Neuronal stem cell (in vitro differentiated cells): ENCODE measurements around the gene TDP1.
A peak's percentile ranks its signal among the peaks of the same experiment; 100 is the strongest.

Experiments
- DNase-seq: peaks from one replicate; pipeline ENCODE4 v3.0.0-alpha.2; 2013; ENCODE audit warnings: low spot score
- H2AFZ ChIP-seq: one replicate; pipeline ENCODE4 v1.6.1; 2013; ENCODE audit warnings: mild to moderate bottlenecking, low read length, inconsistent platforms
- H2AK5ac ChIP-seq: 2 replicates; pipeline ENCODE4 v1.6.1; 2013; ENCODE audit warnings: low read depth, mild to moderate bottlenecking, inconsistent platforms, low read length, moderate library complexity, mixed read lengths
- H2BK120ac ChIP-seq: 2 replicates; pipeline ENCODE4 v1.6.1; 2013; ENCODE audit warnings: low read depth, mild to moderate bottlenecking, inconsistent platforms, low read length, moderate library complexity, mixed read lengths
- H2BK12ac ChIP-seq: one replicate; pipeline ENCODE4 v1.6.1; 2013; ENCODE audit warnings: low read length, inconsistent platforms
- H2BK15ac ChIP-seq: 2 replicates; pipeline ENCODE4 v1.6.1; 2013; ENCODE audit warnings: mild to moderate bottlenecking, low read length, inconsistent platforms, mixed read lengths
- H2BK5ac ChIP-seq: one replicate; pipeline ENCODE4 v1.6.1; 2013; ENCODE audit warnings: inconsistent platforms, mild to moderate bottlenecking, low read length, moderate library complexity
- H3K14ac ChIP-seq: one replicate; pipeline ENCODE4 v1.6.1; 2013; ENCODE audit warnings: low read length, inconsistent platforms
- H3K18ac ChIP-seq: 2 replicates; pipeline ENCODE4 v1.6.1; 2013; ENCODE audit warnings: low read length, inconsistent platforms
- H3K23ac ChIP-seq: 2 replicates; pipeline ENCODE4 v1.6.1; 2013; ENCODE audit warnings: low read depth, mild to moderate bottlenecking, mixed read lengths, low read length, inconsistent platforms; ENCODE audit not compliant: poor library complexity
- H3K27ac ChIP-seq: replicated peaks from 3 replicates; pipeline ENCODE4 v1.5.1; 2013; ENCODE audit warnings: low read length, inconsistent platforms
- H3K27me3 ChIP-seq, 3 experiments: 2 replicates each; pipeline ENCODE4 v1.6.1; 2013; ENCODE audit warnings: low read length in 3 of 3, mild to moderate bottlenecking in 2 of 3, inconsistent platforms in 1 of 3, low read depth in 1 of 3, mixed read lengths in 1 of 3, moderate library complexity in 1 of 3; ENCODE audit not compliant: control insufficient read depth in 3 of 3, insufficient read depth in 3 of 3
- H3K36me3 ChIP-seq, 2 donors: replicated peaks in 1 of 2; 2 replicates each; pipeline ENCODE4 v1.6.1; 2013; ENCODE audit warnings: low read length in 2 of 2; ENCODE audit not compliant: control insufficient read depth in 2 of 2, insufficient read depth in 2 of 2
- H3K4ac ChIP-seq: 2 replicates; pipeline ENCODE4 v1.6.1; 2013; ENCODE audit warnings: inconsistent platforms, mild to moderate bottlenecking, low read length, moderate library complexity
- H3K4me1 ChIP-seq, 2 donors: 1 replicate in 1 of 2; 2 replicates in 1 of 2; pipeline ENCODE4 v1.6.1; 2013; ENCODE audit warnings: low read length in 2 of 2, low read depth in 1 of 2; ENCODE audit not compliant: control insufficient read depth in 2 of 2, insufficient read depth in 1 of 2
- H3K4me2 ChIP-seq: one replicate; pipeline ENCODE4 v1.6.1; 2013; ENCODE audit warnings: mild to moderate bottlenecking, low read length, inconsistent platforms; ENCODE audit not compliant: insufficient read depth, poor library complexity, severe bottlenecking
- H3K4me3 ChIP-seq, 2 donors: 2 replicates each; pipeline ENCODE4 v1.5.1; 2013; ENCODE audit warnings: low read length in 2 of 2, mild to moderate bottlenecking in 2 of 2, inconsistent platforms in 1 of 2, moderate library complexity in 1 of 2
- H3K79me1 ChIP-seq: one replicate; pipeline ENCODE4 v1.6.1; 2013; ENCODE audit warnings: low read depth, mild to moderate bottlenecking, inconsistent platforms, low read length, moderate library complexity
- H3K9ac ChIP-seq: one replicate; pipeline ENCODE4 v1.6.1; 2013; ENCODE audit warnings: mild to moderate bottlenecking, low read depth, low read length, inconsistent platforms; ENCODE audit not compliant: poor library complexity
- H3K9me3 ChIP-seq, 2 donors: replicated peaks in 1 of 2; 2 replicates each; pipeline versions ENCODE3 to v1.6.1; 2013; ENCODE audit warnings: low read length in 2 of 2, mild to moderate bottlenecking in 2 of 2, inconsistent platforms in 1 of 2, low read depth in 1 of 2, mixed read lengths in 1 of 2, moderate library complexity in 1 of 2; ENCODE audit not compliant: control insufficient read depth in 2 of 2, insufficient read depth in 1 of 2
- H4K8ac ChIP-seq: one replicate; pipeline ENCODE4 v1.6.1; 2013; ENCODE audit warnings: low read depth, mild to moderate bottlenecking, inconsistent platforms, low read length, moderate library complexity
- H4K91ac ChIP-seq: one replicate; pipeline ENCODE4 v1.6.1; 2013; ENCODE audit warnings: low read length, low read depth, mild to moderate bottlenecking, inconsistent platforms; ENCODE audit not compliant: poor library complexity
- WGBS, 2 donors: extraction: QIAGEN DNeasy Blood & Tissue Kit; methylation state at CpG; one replicate each; pipeline ENCODE4 v1.1.7; 2013; ENCODE audit warnings: missing lambda C conversion rate in 2 of 2, mixed read lengths in 1 of 2; ENCODE audit not compliant: insufficient read length in 2 of 2, insufficient replicate concordance in 1 of 2; ENCODE audit errors: extremely low coverage in 2 of 2; 5-methylcytosine and 5-hydroxymethylcytosine counted together

Gene TDP1

GRCh38 chr14:89909586-89909985, 46.1 kb upstream of the TDP1 start:
- H3K14ac ChIP-seq: no peak overlapping the region
- H3K27me3 ChIP-seq: no peaks in the 10 kb centered on the region
- H3K4me2 ChIP-seq: no peak overlapping the region
- H3K23ac ChIP-seq: no peak overlapping the region
- H2AFZ ChIP-seq: no peak overlapping the region
- no peak overlapping the region for H3K4me3 ChIP-seq
- no peak overlapping the region for H2BK5ac ChIP-seq
- no CpG with 5 or more reads among the region's 9 CpGs for WGBS, 2 donors
- no peak overlapping the region for H2BK15ac ChIP-seq
- no peak overlapping the region for H4K91ac ChIP-seq
- no peaks in the 10 kb centered on the region for H3K36me3 ChIP-seq
- no peak overlapping the region for H3K4ac ChIP-seq
- H2BK120ac ChIP-seq: no peak overlapping the region
- H2AK5ac ChIP-seq: no peak overlapping the region
- no peak overlapping the region for H3K27ac ChIP-seq
- no peaks in the 10 kb centered on the region for H3K9me3 ChIP-seq
- no peak overlapping the region for H2BK12ac ChIP-seq
- no peak overlapping the region for H3K18ac ChIP-seq
- no peaks in the 10 kb centered on the region for H3K79me1 ChIP-seq
- H3K4me1 ChIP-seq: peaks cover 7 to 27% of the 10 kb centered on the region in 2 donors
- DNase-seq: no peak
- no peak overlapping the region for H3K9ac ChIP-seq
- no peak overlapping the region for H4K8ac ChIP-seq

- Histone ChIP-seq H4K8ac (no peak overlapping the region), H3K14ac (no peak overlapping the region), H3K4me2 (no peak overlapping the region), H3K27me3 (no peaks in the 10 kb centered on the region), H3K27ac (no peak overlapping the region), H3K79me1 (no peaks in the 10 kb centered on the region), H2BK15ac (no peak overlapping the region), H2BK5ac (no peak overlapping the region), H3K23ac (no peak overlapping the region), H3K9ac (no peak overlapping the region), H4K91ac (no peak overlapping the region), H2AFZ (peak overlapping the region; percentile 71), H3K4me3 (no peak overlapping the region), H3K4ac (no peak overlapping the region), H3K36me3 (no peaks in the 10 kb centered on the region), H3K18ac (no peak overlapping the region), H3K9me3 (no peaks in the 10 kb centered on the region), H2BK12ac (no peak overlapping the region), H2AK5ac (no peak overlapping the region), H3K4me1 (peaks cover 7 to 30% of the 10 kb centered on the region in 2 donors), H2BK120ac (no peak overlapping the region)
- WGBS, 2 donors: no CpG with 5 or more reads among the region's 5 CpGs
- DNase-seq: no peak
Observed at GRCh38 chr14:89910691-89911009, 45.1 kb upstream of the TDP1 start.

- H2BK5ac ChIP-seq: no peak overlapping the region
- H2BK120ac ChIP-seq: no peak overlapping the region
- peak; percentile 12 for DNase-seq
- H3K18ac ChIP-seq: no peak overlapping the region
- H3K27me3 ChIP-seq: no peaks in the 10 kb centered on the region
- no peak overlapping the region for H3K4me3 ChIP-seq
- no CpG with 5 or more reads among the region's 11 CpGs for WGBS, 2 donors
- H3K36me3 ChIP-seq: no peaks in the 10 kb centered on the region
- no peak overlapping the region for H3K23ac ChIP-seq
- no peak overlapping the region for H3K4me2 ChIP-seq
- no peak overlapping the region for H2BK15ac ChIP-seq
- H3K27ac ChIP-seq: no peak overlapping the region
- H3K9me3 ChIP-seq: no peaks in the 10 kb centered on the region
- H3K9ac ChIP-seq: no peak overlapping the region
- H3K79me1 ChIP-seq: no peaks in the 10 kb centered on the region
- no peak overlapping the region for H2BK12ac ChIP-seq
- no peak overlapping the region for H3K4ac ChIP-seq
- no peak overlapping the region for H2AK5ac ChIP-seq
- peak overlapping the region; percentile 71 for H2AFZ ChIP-seq
- H4K91ac ChIP-seq: no peak overlapping the region
- no peak overlapping the region for H4K8ac ChIP-seq
- H3K14ac ChIP-seq: no peak overlapping the region
- H3K4me1 ChIP-seq: peaks cover 7 to 30% of the 10 kb centered on the region in 2 donors
Observed at GRCh38 chr14:89911010-89911919, 44.5 kb upstream of the TDP1 start.

GRCh38 chr14:89912221-89912620, 43.5 kb upstream of the TDP1 start:
- H3K9me3 ChIP-seq: no peaks in the 10 kb centered on the region
- H2BK120ac ChIP-seq: no peak overlapping the region
- no peak overlapping the region for H3K4me3 ChIP-seq
- H2AFZ ChIP-seq: no peak overlapping the region
- no peaks in the 10 kb centered on the region for H3K36me3 ChIP-seq
- H3K9ac ChIP-seq: no peak overlapping the region
- H2BK5ac ChIP-seq: no peak overlapping the region
- H3K4ac ChIP-seq: no peak overlapping the region
- no peaks in the 10 kb centered on the region for H3K27me3 ChIP-seq
- no peak overlapping the region for H3K27ac ChIP-seq
- H4K91ac ChIP-seq: no peak overlapping the region
- H2BK12ac ChIP-seq: no peak overlapping the region
- no peak for DNase-seq
- H4K8ac ChIP-seq: no peak overlapping the region
- H3K23ac ChIP-seq: no peak overlapping the region
- H2BK15ac ChIP-seq: no peak overlapping the region
- H2AK5ac ChIP-seq: no peak overlapping the region
- H3K14ac ChIP-seq: no peak overlapping the region
- no peak overlapping the region for H3K18ac ChIP-seq
- WGBS, 2 donors: no CpG with 5 or more reads among the region's 2 CpGs
- no peak overlapping the region for H3K4me2 ChIP-seq
- H3K4me1 ChIP-seq: peaks cover 7 to 30% of the 10 kb centered on the region in 2 donors
- no peaks in the 10 kb centered on the region for H3K79me1 ChIP-seq
